ENCODE data around the gene GSTA3.
"Not testable (repeated sequence)": the region's sequence is repeated elsewhere in the genome, so short reads cannot be mapped to it uniquely, and the experiment has no call there.

DNA sequence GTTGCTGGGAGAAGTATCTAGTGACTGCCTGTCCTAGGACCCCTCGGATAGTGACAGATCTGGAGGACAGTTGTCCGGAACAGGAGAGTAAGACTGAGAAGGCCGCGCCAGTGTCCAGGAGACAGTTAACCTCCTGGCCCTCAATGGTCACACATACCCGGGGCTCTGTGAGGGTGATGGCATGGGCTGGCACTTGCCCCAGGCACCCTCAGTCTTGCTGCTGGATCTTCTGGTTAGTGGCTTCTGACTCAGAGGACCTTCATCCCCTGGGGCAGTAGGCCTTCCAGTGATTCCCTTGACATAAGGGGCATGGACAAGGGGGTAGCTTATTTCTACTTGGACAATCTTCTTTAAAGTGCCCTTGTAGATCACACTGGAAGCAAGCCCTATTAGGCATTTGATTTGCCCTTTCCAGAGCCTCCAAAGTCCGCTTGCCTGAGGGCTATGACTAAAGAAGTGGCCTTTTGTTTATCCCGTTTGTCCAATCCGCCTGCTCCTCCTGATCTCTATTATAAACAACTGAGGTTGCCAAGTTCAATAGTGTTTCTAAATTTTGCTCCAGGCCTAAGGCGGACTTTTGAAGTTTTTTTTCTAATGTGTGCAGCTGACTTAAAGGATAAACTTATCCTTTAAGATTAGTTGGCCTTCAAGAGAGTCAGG, 8.7 kb upstream of the GSTA3 start:
- TF ChIP-seq, protein P1, sequence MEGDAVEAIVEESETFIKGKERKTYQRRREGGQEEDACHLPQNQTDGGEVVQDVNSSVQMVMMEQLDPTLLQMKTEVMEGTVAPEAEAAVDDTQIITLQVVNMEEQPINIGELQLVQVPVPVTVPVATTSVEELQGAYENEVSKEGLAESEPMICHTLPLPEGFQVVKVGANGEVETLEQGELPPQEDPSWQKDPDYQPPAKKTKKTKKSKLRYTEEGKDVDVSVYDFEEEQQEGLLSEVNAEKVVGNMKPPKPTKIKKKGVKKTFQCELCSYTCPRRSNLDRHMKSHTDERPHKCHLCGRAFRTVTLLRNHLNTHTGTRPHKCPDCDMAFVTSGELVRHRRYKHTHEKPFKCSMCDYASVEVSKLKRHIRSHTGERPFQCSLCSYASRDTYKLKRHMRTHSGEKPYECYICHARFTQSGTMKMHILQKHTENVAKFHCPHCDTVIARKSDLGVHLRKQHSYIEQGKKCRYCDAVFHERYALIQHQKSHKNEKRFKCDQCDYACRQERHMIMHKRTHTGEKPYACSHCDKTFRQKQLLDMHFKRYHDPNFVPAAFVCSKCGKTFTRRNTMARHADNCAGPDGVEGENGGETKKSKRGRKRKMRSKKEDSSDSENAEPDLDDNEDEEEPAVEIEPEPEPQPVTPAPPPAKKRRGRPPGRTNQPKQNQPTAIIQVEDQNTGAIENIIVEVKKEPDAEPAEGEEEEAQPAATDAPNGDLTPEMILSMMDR (conservative IDR thresholded peaks at IDR 0.05; ENCODE audit: low read depth in 2 of 2) = not testable (repeated sequence)
- TF ChIP-seq, protein P2, sequence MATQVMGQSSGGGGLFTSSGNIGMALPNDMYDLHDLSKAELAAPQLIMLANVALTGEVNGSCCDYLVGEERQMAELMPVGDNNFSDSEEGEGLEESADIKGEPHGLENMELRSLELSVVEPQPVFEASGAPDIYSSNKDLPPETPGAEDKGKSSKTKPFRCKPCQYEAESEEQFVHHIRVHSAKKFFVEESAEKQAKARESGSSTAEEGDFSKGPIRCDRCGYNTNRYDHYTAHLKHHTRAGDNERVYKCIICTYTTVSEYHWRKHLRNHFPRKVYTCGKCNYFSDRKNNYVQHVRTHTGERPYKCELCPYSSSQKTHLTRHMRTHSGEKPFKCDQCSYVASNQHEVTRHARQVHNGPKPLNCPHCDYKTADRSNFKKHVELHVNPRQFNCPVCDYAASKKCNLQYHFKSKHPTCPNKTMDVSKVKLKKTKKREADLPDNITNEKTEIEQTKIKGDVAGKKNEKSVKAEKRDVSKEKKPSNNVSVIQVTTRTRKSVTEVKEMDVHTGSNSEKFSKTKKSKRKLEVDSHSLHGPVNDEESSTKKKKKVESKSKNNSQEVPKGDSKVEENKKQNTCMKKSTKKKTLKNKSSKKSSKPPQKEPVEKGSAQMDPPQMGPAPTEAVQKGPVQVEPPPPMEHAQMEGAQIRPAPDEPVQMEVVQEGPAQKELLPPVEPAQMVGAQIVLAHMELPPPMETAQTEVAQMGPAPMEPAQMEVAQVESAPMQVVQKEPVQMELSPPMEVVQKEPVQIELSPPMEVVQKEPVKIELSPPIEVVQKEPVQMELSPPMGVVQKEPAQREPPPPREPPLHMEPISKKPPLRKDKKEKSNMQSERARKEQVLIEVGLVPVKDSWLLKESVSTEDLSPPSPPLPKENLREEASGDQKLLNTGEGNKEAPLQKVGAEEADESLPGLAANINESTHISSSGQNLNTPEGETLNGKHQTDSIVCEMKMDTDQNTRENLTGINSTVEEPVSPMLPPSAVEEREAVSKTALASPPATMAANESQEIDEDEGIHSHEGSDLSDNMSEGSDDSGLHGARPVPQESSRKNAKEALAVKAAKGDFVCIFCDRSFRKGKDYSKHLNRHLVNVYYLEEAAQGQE (IDR thresholded peaks at IDR 0.05; ENCODE audit: unreplicated experiment) = not testable (repeated sequence)
- TF ChIP-seq EZH2phosphoT487 (IDR thresholded peaks at IDR 0.05; ENCODE audit: unreplicated experiment); EZH2 (IDR thresholded peaks at IDR 0.05; ENCODE audit: low read depth, unreplicated experiment); POLR2AphosphoS5 (IDR thresholded peaks at IDR 0.05; ENCODE audit: low read depth); ZNF114 (CRISPR knock-in tag; IDR thresholded peaks at IDR 0.05); JUNB (IDR thresholded peaks at IDR 0.05; ENCODE audit: unreplicated experiment); CREB1 (CRISPR knock-in tag; IDR thresholded peaks at IDR 0.05; ENCODE audit: low read depth): not testable (repeated sequence)
- TF ChIP-seq, protein P3, sequence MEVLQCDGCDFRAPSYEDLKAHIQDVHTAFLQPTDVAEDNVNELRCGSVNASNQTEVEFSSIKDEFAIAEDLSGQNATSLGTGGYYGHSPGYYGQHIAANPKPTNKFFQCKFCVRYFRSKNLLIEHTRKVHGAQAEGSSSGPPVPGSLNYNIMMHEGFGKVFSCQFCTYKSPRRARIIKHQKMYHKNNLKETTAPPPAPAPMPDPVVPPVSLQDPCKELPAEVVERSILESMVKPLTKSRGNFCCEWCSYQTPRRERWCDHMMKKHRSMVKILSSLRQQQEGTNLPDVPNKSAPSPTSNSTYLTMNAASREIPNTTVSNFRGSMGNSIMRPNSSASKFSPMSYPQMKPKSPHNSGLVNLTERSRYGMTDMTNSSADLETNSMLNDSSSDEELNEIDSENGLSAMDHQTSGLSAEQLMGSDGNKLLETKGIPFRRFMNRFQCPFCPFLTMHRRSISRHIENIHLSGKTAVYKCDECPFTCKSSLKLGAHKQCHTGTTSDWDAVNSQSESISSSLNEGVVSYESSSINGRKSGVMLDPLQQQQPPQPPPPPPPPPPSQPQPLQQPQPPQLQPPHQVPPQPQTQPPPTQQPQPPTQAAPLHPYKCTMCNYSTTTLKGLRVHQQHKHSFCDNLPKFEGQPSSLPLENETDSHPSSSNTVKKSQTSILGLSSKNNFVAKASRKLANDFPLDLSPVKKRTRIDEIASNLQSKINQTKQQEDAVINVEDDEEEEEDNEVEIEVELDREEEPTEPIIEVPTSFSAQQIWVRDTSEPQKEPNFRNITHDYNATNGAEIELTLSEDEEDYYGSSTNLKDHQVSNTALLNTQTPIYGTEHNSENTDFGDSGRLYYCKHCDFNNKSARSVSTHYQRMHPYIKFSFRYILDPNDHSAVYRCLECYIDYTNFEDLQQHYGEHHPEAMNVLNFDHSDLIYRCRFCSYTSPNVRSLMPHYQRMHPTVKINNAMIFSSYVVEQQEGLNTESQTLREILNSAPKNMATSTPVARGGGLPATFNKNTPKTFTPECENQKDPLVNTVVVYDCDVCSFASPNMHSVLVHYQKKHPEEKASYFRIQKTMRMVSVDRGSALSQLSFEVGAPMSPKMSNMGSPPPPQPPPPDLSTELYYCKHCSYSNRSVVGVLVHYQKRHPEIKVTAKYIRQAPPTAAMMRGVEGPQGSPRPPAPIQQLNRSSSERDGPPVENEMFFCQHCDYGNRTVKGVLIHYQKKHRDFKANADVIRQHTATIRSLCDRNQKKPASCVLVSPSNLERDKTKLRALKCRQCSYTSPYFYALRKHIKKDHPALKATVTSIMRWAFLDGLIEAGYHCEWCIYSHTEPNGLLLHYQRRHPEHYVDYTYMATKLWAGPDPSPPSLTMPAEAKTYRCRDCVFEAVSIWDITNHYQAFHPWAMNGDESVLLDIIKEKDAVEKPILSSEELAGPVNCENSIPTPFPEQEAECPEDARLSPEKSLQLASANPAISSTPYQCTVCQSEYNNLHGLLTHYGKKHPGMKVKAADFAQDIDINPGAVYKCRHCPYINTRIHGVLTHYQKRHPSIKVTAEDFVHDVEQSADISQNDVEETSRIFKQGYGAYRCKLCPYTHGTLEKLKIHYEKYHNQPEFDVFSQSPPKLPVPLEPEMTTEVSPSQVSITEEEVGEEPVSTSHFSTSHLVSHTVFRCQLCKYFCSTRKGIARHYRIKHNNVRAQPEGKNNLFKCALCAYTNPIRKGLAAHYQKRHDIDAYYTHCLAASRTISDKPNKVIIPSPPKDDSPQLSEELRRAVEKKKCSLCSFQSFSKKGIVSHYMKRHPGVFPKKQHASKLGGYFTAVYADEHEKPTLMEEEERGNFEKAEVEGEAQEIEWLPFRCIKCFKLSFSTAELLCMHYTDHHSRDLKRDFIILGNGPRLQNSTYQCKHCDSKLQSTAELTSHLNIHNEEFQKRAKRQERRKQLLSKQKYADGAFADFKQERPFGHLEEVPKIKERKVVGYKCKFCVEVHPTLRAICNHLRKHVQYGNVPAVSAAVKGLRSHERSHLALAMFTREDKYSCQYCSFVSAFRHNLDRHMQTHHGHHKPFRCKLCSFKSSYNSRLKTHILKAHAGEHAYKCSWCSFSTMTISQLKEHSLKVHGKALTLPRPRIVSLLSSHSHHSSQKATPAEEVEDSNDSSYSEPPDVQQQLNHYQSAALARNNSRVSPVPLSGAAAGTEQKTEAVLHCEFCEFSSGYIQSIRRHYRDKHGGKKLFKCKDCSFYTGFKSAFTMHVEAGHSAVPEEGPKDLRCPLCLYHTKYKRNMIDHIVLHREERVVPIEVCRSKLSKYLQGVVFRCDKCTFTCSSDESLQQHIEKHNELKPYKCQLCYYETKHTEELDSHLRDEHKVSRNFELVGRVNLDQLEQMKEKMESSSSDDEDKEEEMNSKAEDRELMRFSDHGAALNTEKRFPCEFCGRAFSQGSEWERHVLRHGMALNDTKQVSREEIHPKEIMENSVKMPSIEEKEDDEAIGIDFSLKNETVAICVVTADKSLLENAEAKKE (CRISPR knock-in tag; IDR thresholded peaks at IDR 0.05) = not testable (repeated sequence)

All from GM23338 (cell line).